GM21515 (cell line): ENCODE data around the gene DAGLA.
"Not testable (repeated sequence)": the region's sequence is repeated elsewhere in the genome, so short reads cannot be mapped to it uniquely, and the experiment has no call there.

Experiments
- ATAC-seq: cut with Tn5 transposase; IDR thresholded peaks from one replicate; pipeline ENCODE4 v1.9.1; 2021; ENCODE audit not compliant: unreplicated experiment

Gene DAGLA

GRCh38 chr11:61666684-61667297 lies 13.4 kb upstream of the DAGLA start:
- ATAC-seq, result no peak

- ATAC-seq, result no peak
These were observed 12.4 kb upstream of the DAGLA start for GRCh38 chr11:61667684-61668305.

GRCh38 chr11:61669417-61669816 lies 10.8 kb upstream of the DAGLA start:
- ATAC-seq, result no peak

- no peak for ATAC-seq
These were observed 9.6 kb upstream of the DAGLA start for GRCh38 chr11:61670626-61671025.

GRCh38 chr11:61671527-61671926 lies 8.7 kb upstream of the DAGLA start:
- no peak for ATAC-seq

- not testable (repeated sequence) for ATAC-seq
These were observed 6.2 kb upstream of the DAGLA start for GRCh38 chr11:61673946-61674467.

GRCh38 chr11:61675826-61676225 lies 4.4 kb upstream of the DAGLA start:
- no peak for ATAC-seq

- no peak for ATAC-seq
These were observed 895 bp upstream of the DAGLA start for GRCh38 chr11:61679296-61679695.

GRCh38 chr11:61680622-61681221 lies 531 bp downstream of the DAGLA start:
- ATAC-seq, result no peak

GRCh38 chr11:61682093-61682732 lies 2.0 kb downstream of the DAGLA start:
- no peak for ATAC-seq

GRCh38 chr11:61682906-61683675 lies 2.9 kb downstream of the DAGLA start:
- ATAC-seq, result no peak

GRCh38 chr11:61683961-61684869 lies 4.0 kb downstream of the DAGLA start:
- no peak for ATAC-seq

GRCh38 chr11:61684870-61685616 lies 4.9 kb downstream of the DAGLA start:
- ATAC-seq, result no peak

GRCh38 chr11:61685617-61685967 lies 5.4 kb downstream of the DAGLA start:
- no peak for ATAC-seq

- ATAC-seq, result no peak
These were observed 5.9 kb downstream of the DAGLA start for GRCh38 chr11:61686066-61686465.

GRCh38 chr11:61686469-61686868 lies 6.3 kb downstream of the DAGLA start:
- ATAC-seq, result no peak

GRCh38 chr11:61687420-61687819 lies 7.2 kb downstream of the DAGLA start:
- ATAC-seq, result no peak

- ATAC-seq, result no peak
These were observed 8.4 kb downstream of the DAGLA start for GRCh38 chr11:61688365-61689163.

GRCh38 chr11:61689164-61689496 lies 8.9 kb downstream of the DAGLA start:
- no peak for ATAC-seq
